Measurements from ENCODE around the gene NFATC1. TPM values are rescaled to one million over a fixed set of nuclear protein-coding genes. Genes with fewer than 3 reads are reported as not detected.
A peak's percentile ranks its signal among the peaks of the same experiment; 100 is the strongest.

Gene NFATC1
- polyA plus RNA-seq, 2 donors, result 1.3 to 1.9 TPM

DNA sequence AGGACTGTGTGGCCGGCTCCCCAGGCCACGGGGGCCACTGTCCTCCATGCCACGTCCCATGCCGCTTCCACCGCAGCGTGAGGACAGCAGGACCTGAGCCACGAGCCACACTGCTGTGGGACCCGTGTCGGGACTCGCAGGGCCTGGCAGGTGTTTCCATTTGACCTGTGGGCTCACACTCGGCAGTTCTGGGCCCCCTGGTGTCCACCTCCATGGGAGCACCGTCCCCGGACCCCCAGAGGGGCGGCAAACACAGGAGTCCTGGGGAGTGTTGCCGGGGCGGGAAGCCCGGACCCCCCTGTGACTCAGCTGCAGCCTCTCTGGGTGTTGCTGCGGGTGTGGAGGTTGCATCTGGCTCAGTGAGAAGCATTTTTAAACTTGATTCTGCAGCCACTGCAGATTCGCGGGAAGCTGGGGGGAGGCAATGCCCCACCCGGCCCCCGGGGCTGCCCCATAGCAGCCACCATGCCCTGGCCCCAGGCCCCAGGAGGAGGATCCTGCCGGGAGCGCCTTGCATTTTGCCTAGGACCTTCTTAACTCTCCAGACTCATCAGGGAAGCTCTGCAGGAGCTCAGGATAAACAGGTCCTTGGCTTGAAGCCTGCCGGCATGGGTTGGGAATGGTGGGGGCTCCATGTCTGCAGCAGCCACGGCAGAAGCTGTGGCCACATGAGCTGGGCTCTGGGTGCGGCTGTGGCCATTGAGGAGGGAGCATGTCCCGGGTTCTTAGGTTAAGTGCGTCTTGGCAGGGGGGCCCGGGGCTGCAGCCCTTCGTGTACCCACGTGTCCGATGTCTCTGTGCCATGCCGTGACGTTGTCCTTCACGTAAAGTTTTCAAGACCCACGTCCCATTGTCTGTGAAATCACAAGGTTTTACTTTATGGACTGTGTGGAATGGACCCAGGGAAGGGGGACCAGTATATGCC, 30.9 kb downstream of the NFATC1 start:
- no peaks in the 10 kb centered on the region for H3K36me3 ChIP-seq (ENCODE audit: control insufficient read depth in 2 of 2, insufficient read depth in 2 of 2, low read length in 1 of 2)
- H3K9me3 ChIP-seq (ENCODE audit: control insufficient read depth in 2 of 2, insufficient read depth in 1 of 2, low read depth in 1 of 2, low read length in 1 of 2), result peaks cover 0 to 2% of the 10 kb centered on the region in 2 donors
- H3K4me1 ChIP-seq (ENCODE audit: control insufficient read depth in 2 of 2, insufficient read depth in 2 of 2, low read length in 1 of 2), result peaks cover 0 to 3% of the 10 kb centered on the region in 2 donors
- 81 to 83% methylated on average over 37 of the region's 37 CpGs for WGBS, 2 donors
- no peaks in the 10 kb centered on the region for H3K27me3 ChIP-seq (ENCODE audit: control insufficient read depth in 1 of 2, insufficient read depth in 2 of 2, low read length in 2 of 2)
- no peak overlapping the region for H3K4me3 ChIP-seq (ENCODE audit: low read depth in 1 of 2, low read length in 2 of 2)
- H3K27ac ChIP-seq (ENCODE audit: low read depth in 2 of 2, low read length in 1 of 2), result no peak overlapping the region

DNA sequence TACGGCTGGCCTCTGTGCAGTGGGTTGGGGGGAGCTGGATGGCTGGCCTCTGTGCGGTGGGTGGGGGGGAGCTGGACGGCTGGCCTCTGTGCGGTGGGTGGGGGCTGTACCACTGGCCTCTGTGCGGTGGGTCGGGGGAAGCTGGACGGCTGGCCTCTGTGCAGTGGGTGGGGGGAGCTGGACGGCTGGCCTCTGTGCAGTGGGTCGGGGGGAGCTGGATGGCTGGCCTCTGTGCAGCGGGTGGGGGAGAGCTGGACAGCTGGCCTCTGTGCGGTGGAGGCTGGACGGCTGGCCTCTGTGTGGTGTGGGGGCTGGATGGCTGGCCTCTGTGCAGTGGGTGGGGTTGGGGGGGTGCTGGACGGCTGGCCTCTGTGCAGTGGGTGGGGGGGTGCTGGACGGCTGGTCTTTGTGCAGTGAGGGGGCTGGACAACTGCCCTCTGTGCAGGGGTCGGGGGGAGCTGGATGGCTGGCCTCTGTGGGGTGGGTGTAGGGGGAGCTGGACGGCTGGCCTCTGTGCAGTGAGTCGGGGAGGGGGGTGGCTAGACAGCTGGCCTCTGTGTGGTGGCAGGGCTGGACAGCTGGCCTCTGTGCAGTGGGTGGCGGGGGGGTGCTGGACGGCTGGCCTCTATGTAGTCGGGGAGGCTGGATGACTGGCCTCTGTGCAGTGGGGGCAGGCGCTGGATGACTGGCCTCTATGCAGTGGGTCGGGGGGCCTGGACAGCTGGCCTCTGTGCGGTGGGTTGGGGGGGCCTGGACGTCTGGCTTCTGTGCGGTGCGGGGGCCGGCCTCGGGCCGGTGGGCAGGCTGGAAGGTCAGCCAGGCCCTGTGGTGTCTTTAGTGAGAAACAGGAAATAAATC, 31.9 kb downstream of the NFATC1 start:
- no peaks in the 10 kb centered on the region for H3K27me3 ChIP-seq (ENCODE audit: control insufficient read depth in 1 of 2, insufficient read depth in 2 of 2, low read length in 2 of 2)
- peaks cover 0 to 2% of the 10 kb centered on the region in 2 donors for H3K9me3 ChIP-seq (ENCODE audit: control insufficient read depth in 2 of 2, insufficient read depth in 1 of 2, low read depth in 1 of 2, low read length in 1 of 2)
- H3K4me1 ChIP-seq (ENCODE audit: control insufficient read depth in 2 of 2, insufficient read depth in 2 of 2, low read length in 1 of 2), result peaks cover 0 to 3% of the 10 kb centered on the region in 2 donors
- H3K36me3 ChIP-seq (ENCODE audit: control insufficient read depth in 2 of 2, insufficient read depth in 2 of 2, low read length in 1 of 2), result no peaks in the 10 kb centered on the region
- no peak overlapping the region for H3K4me3 ChIP-seq (ENCODE audit: low read depth in 1 of 2, low read length in 2 of 2)
- WGBS, 2 donors, result 84 to 86% methylated on average over 25 to 29 of the region's 29 CpGs
- no peak overlapping the region for H3K27ac ChIP-seq (ENCODE audit: low read depth in 2 of 2, low read length in 1 of 2)

DNA sequence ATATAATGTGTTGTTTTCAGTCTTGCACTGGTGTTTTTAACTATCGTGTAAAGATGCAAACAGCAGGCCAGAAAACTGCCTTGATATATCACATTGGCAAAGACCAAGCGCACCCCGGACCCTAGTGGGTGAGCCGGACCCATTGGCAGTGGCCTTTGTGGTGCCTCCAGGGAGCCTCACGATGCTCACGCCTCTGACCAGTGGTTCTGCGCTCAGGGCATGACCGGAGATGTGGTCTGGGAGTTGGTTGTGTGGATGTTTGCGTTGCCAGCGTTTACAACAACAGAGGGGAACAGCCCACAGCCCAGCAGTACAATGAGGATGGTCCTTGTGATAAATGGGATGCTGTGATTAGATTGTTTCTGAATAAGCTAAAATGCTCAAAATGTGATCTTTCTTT, 32.6 kb downstream of the NFATC1 start:
- H3K27ac ChIP-seq (ENCODE audit: low read depth in 2 of 2, low read length in 1 of 2), result no peak overlapping the region
- peaks cover 0 to 3% of the 10 kb centered on the region in 2 donors for H3K4me1 ChIP-seq (ENCODE audit: control insufficient read depth in 2 of 2, insufficient read depth in 2 of 2, low read length in 1 of 2)
- no peak overlapping the region for H3K4me3 ChIP-seq (ENCODE audit: low read depth in 1 of 2, low read length in 2 of 2)
- peaks cover 0 to 2% of the 10 kb centered on the region in 2 donors for H3K9me3 ChIP-seq (ENCODE audit: control insufficient read depth in 2 of 2, insufficient read depth in 1 of 2, low read depth in 1 of 2, low read length in 1 of 2)
- no peaks in the 10 kb centered on the region for H3K27me3 ChIP-seq (ENCODE audit: control insufficient read depth in 1 of 2, insufficient read depth in 2 of 2, low read length in 2 of 2)
- 86 to 92% methylated on average over 10 of the region's 10 CpGs for WGBS, 2 donors
- H3K36me3 ChIP-seq (ENCODE audit: control insufficient read depth in 2 of 2, insufficient read depth in 2 of 2, low read length in 1 of 2), result no peaks in the 10 kb centered on the region

DNA sequence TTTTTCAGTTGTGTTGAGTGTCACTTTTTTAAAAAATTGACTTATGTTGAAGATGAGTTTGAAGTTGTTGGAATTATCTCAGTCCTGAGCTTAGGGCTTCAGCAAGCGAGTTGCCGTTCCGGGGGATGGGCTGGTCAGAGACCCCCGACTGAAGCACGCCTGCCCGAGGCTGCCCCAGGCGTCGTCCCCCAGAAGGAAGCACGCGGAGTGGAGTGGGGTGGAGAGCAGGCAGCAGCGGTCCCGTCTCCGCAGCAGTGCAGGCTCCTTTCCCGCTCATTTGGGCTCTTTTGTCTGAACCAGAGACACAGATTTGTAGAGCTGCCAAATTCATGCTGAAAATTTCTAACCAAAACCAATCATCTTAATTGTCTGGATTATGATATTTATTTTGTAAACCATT, 33.7 kb downstream of the NFATC1 start:
- Histone ChIP-seq H3K4me3 (ENCODE audit: low read depth in 1 of 2, low read length in 2 of 2) (no peak overlapping the region), H3K9me3 (ENCODE audit: control insufficient read depth in 2 of 2, insufficient read depth in 1 of 2, low read depth in 1 of 2, low read length in 1 of 2) (peaks cover 0 to 2% of the 10 kb centered on the region in 2 donors)
- 92% methylated on average over 14 of the region's 14 CpGs for WGBS, 2 donors

DNA sequence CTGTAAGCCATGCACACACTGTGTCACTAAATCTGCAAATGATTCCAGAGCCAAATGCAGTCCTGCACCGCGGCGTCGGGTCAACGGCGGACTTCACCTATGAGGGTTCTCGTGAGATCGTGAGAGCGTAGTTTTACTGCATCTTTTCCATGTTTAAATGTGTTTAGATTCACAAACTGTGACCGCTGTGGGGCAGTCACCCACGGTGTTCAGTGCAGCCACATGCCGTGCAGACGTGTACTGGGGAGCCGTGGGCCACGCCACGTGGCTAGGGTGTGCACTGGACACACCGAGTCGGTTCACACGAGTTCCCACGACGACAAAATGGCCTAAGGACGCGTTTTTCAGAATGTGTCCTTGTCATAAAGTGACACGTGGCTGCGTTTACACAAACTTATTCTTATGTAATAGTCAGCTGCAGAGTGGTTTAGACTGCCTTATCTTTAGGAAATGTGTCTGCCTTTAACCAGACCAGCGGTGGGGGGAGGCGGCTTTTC, 34.1 kb downstream of the NFATC1 start:
- WGBS, 2 donors, result 82 to 86% methylated on average over 27 of the region's 27 CpGs
- Histone ChIP-seq H3K27ac (ENCODE audit: low read depth in 2 of 2, low read length in 1 of 2) (no peak overlapping the region), H3K9me3 (ENCODE audit: control insufficient read depth in 2 of 2, insufficient read depth in 1 of 2, low read depth in 1 of 2, low read length in 1 of 2) (peaks cover 0 to 2% of the 10 kb centered on the region in 2 donors), H3K36me3 (ENCODE audit: control insufficient read depth in 2 of 2, insufficient read depth in 2 of 2, low read length in 1 of 2) (no peaks in the 10 kb centered on the region), H3K4me1 (ENCODE audit: control insufficient read depth in 2 of 2, insufficient read depth in 2 of 2, low read length in 1 of 2) (no peaks in the 10 kb centered on the region), H3K27me3 (ENCODE audit: control insufficient read depth in 1 of 2, insufficient read depth in 2 of 2, low read length in 2 of 2) (no peaks in the 10 kb centered on the region), H3K4me3 (ENCODE audit: low read depth in 1 of 2, low read length in 2 of 2) (no peak overlapping the region)

More for the DNA sequence above, 33.7 kb downstream of the NFATC1 start:
- Histone ChIP-seq H3K27ac (ENCODE audit: low read depth in 2 of 2, low read length in 1 of 2) (no peak overlapping the region), H3K4me1 (ENCODE audit: control insufficient read depth in 2 of 2, insufficient read depth in 2 of 2, low read length in 1 of 2) (no peaks in the 10 kb centered on the region), H3K36me3 (ENCODE audit: control insufficient read depth in 2 of 2, insufficient read depth in 2 of 2, low read length in 1 of 2) (no peaks in the 10 kb centered on the region), H3K27me3 (ENCODE audit: control insufficient read depth in 1 of 2, insufficient read depth in 2 of 2, low read length in 2 of 2) (no peaks in the 10 kb centered on the region)

DNA sequence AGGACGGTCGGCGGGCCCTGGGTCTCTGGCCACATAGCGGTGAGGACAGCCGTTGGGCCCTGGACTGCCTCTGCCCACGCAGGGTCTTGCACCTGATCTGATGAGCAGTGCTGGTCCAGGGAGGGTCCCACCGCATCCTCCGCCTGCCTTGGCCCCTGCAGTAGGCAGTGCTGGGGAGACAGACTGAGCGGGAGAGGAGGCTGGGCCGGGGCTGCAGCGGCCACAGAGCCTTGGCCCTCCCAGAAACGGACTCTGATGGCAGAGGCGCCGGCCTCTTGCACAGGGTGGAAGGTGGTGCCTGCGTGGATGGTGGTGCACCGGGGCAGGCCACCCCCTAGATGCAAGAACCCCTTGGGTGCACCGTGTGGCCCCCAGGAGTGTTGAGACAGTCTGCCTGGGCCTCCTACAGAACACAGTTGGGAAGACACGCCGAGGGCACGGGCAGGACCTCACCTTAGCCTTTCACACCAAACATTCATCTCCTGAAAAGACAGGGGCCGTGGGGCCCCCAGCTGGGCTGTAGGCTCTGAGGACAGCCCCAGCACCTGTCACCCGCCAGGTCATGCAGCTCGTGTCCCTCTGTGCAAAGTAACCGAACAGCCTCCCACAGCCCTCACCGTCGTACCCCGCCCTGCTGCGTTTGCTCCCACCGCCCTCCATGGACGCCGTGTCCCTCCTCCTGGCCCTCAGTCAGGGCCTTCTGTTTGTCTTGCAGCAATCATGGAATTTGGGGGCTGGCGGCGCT, 36.8 kb downstream of the NFATC1 start:
- Histone ChIP-seq H3K4me1 (ENCODE audit: control insufficient read depth in 2 of 2, insufficient read depth in 2 of 2, low read length in 1 of 2) (no peaks in the 10 kb centered on the region), H3K27ac (ENCODE audit: low read depth in 2 of 2, low read length in 1 of 2) (no peak overlapping the region), H3K4me3 (ENCODE audit: low read depth in 1 of 2, low read length in 2 of 2) (no peak overlapping the region), H3K36me3 (ENCODE audit: control insufficient read depth in 2 of 2, insufficient read depth in 2 of 2, low read length in 1 of 2) (no peaks in the 10 kb centered on the region), H3K9me3 (ENCODE audit: control insufficient read depth in 2 of 2, insufficient read depth in 1 of 2, low read depth in 1 of 2, low read length in 1 of 2) (peaks cover 0 to 2% of the 10 kb centered on the region in 2 donors), H3K27me3 (ENCODE audit: control insufficient read depth in 1 of 2, insufficient read depth in 2 of 2, low read length in 2 of 2) (no peaks in the 10 kb centered on the region)
- 91 to 95% methylated on average over 33 of the region's 33 CpGs for WGBS, 2 donors

DNA sequence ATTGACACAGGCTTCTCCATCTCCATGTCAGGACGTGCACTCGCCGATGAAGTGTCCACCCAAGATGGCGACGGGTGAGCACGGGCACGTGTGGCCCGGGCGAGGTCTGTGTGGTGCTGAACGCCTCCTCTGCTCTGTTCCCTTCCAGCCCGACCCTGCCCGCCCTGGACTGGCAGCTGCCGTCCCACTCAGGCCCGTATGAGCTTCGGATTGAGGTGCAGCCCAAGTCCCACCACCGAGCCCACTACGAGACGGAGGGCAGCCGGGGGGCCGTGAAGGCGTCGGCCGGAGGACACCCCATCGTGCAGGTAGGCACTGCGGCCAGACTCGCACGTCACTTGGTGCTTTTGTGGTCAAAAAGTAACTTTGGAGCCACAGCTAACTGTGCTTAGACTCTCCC, 37.7 kb downstream of the NFATC1 start:
- H3K4me1 ChIP-seq (ENCODE audit: control insufficient read depth in 2 of 2, insufficient read depth in 2 of 2, low read length in 1 of 2), result no peaks in the 10 kb centered on the region
- 94 to 96% methylated on average over 26 to 27 of the region's 27 CpGs for WGBS, 2 donors
- H3K36me3 ChIP-seq (ENCODE audit: control insufficient read depth in 2 of 2, insufficient read depth in 2 of 2, low read length in 1 of 2), result no peaks in the 10 kb centered on the region
- H3K27me3 ChIP-seq (ENCODE audit: control insufficient read depth in 1 of 2, insufficient read depth in 2 of 2, low read length in 2 of 2), result no peaks in the 10 kb centered on the region
- H3K4me3 ChIP-seq (ENCODE audit: low read depth in 1 of 2, low read length in 2 of 2), result no peak overlapping the region
- H3K9me3 ChIP-seq (ENCODE audit: control insufficient read depth in 2 of 2, insufficient read depth in 1 of 2, low read depth in 1 of 2, low read length in 1 of 2), result no peaks in the 10 kb centered on the region
- H3K27ac ChIP-seq (ENCODE audit: low read depth in 2 of 2, low read length in 1 of 2), result peak overlapping the region in 1 of 2 donors; percentile 20

DNA sequence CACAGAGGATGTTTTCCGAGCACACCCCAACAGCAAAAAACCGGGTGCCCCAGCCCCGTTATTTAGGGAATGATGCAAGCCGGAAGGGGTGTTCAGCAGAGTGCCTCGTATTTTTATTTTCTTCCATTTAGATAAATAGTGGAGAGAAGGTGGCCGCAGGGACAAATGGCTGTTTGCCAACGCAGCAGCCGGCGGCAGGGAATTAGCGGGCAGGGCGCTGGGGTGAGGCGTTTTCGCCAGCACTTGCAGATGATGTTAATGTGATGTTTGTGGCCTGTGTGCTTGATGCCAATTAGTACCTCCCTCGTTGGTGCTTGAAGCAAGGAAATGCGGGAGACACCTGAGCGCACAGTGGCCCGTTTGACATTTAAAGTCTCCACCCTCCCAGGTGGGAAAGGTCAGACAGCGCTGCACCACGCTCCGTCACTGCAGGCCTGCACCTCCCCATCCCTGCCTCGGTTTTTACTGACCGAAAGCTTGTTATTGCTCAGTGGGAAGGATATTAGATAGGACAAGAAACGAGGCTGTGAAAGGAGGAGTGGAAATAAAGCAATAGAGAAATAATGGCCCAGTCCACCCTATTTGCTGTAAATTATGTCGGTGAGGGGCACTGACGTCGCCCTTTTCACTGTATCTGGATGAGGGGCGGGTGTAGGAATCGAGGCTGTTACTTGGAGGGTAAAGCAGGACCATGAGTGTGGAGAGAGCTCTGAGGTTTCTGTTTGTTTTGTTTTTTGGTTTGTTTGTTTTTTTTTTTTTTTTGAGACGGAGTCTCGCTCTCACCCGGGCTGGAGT, 39.1 kb downstream of the NFATC1 start:
- Histone ChIP-seq H3K9me3 (ENCODE audit: control insufficient read depth in 2 of 2, insufficient read depth in 1 of 2, low read depth in 1 of 2, low read length in 1 of 2) (no peaks in the 10 kb centered on the region), H3K4me1 (ENCODE audit: control insufficient read depth in 2 of 2, insufficient read depth in 2 of 2, low read length in 1 of 2) (peaks cover 0 to 2% of the 10 kb centered on the region in 2 donors), H3K4me3 (ENCODE audit: low read depth in 1 of 2, low read length in 2 of 2) (no peak overlapping the region), H3K27ac (ENCODE audit: low read depth in 2 of 2, low read length in 1 of 2) (no peak overlapping the region), H3K27me3 (ENCODE audit: control insufficient read depth in 1 of 2, insufficient read depth in 2 of 2, low read length in 2 of 2) (no peaks in the 10 kb centered on the region), H3K36me3 (ENCODE audit: control insufficient read depth in 2 of 2, insufficient read depth in 2 of 2, low read length in 1 of 2) (no peaks in the 10 kb centered on the region)
- WGBS, 2 donors, result 78 to 83% methylated on average over 31 of the region's 31 CpGs
